ENCODE results near the gene RCBTB2. TPM values are rescaled to one million over a fixed set of nuclear protein-coding genes. Genes with fewer than 3 reads are reported as not detected.
"Not testable (repeated sequence)": the region's sequence is repeated elsewhere in the genome, so short reads cannot be mapped to it uniquely, and the experiment has no call there.

Gene RCBTB2
- total RNA-seq, 1 experiment from 2014 or later: 10.3 TPM

- in situ Hi-C loops (cut with HindIII; ENCODE audit: low sequenced_read_pairs): no loop called here
- DNase-seq (ENCODE audit: low spot score): no peak
Measured at GRCh38 chr13:48483575-48483974, 49.3 kb downstream of the RCBTB2 start.

GRCh38 chr13:48478391-48478790, 54.5 kb downstream of the RCBTB2 start:
- DNase-seq (ENCODE audit: low spot score): no peak
- in situ Hi-C loops (cut with HindIII; ENCODE audit: low sequenced_read_pairs): no loop called here

- no peak for DNase-seq (ENCODE audit: low spot score)
- in situ Hi-C loops (cut with HindIII; ENCODE audit: low sequenced_read_pairs): no loop called here
Measured at GRCh38 chr13:48477191-48477855, 55.6 kb downstream of the RCBTB2 start.

GRCh38 chr13:48476686-48477085, 56.2 kb downstream of the RCBTB2 start:
- in situ Hi-C loops (cut with HindIII; ENCODE audit: low sequenced_read_pairs): no loop called here
- DNase-seq (ENCODE audit: low spot score): peak; percentile 88

- peak; percentile 23 for DNase-seq (ENCODE audit: low spot score)
- in situ Hi-C loops (cut with HindIII; ENCODE audit: low sequenced_read_pairs): no loop called here
Measured at GRCh38 chr13:48476215-48476614, 56.7 kb downstream of the RCBTB2 start.

GRCh38 chr13:48475230-48475629, 57.6 kb downstream of the RCBTB2 start:
- in situ Hi-C loops (cut with HindIII; ENCODE audit: low sequenced_read_pairs): no loop called here
- DNase-seq (ENCODE audit: low spot score): no peak

GRCh38 chr13:48457578-48458242, 75.2 kb downstream of the RCBTB2 start:
- in situ Hi-C loops (cut with HindIII; ENCODE audit: low sequenced_read_pairs): no loop called here
- DNase-seq (ENCODE audit: low spot score): no peak

GRCh38 chr13:48456546-48456945, 76.3 kb downstream of the RCBTB2 start:
- DNase-seq (ENCODE audit: low spot score): no peak
- in situ Hi-C loops (cut with HindIII; ENCODE audit: low sequenced_read_pairs): no loop called here

- DNase-seq (ENCODE audit: low spot score); in situ Hi-C loops (cut with HindIII; ENCODE audit: low sequenced_read_pairs): not testable (repeated sequence)
Measured at GRCh38 chr13:48451196-48451595, 81.7 kb downstream of the RCBTB2 start.

GRCh38 chr13:48449656-48450055, 83.2 kb downstream of the RCBTB2 start:
- in situ Hi-C loops (cut with HindIII; ENCODE audit: low sequenced_read_pairs): no loop called here
- no peak for DNase-seq (ENCODE audit: low spot score)

- no peak for DNase-seq (ENCODE audit: low spot score)
- in situ Hi-C loops (cut with HindIII; ENCODE audit: low sequenced_read_pairs): no loop called here
Measured at GRCh38 chr13:48448959-48449614, 83.8 kb downstream of the RCBTB2 start.

GRCh38 chr13:48448285-48448958, 84.5 kb downstream of the RCBTB2 start:
- no peak for DNase-seq (ENCODE audit: low spot score)
- in situ Hi-C loops (cut with HindIII; ENCODE audit: low sequenced_read_pairs): no loop called here

- no peak for DNase-seq (ENCODE audit: low spot score)
- in situ Hi-C loops (cut with HindIII; ENCODE audit: low sequenced_read_pairs): no loop called here
Measured at GRCh38 chr13:48446464-48446863, 86.4 kb downstream of the RCBTB2 start.

GRCh38 chr13:48443442-48444208, 89.3 kb downstream of the RCBTB2 start:
- in situ Hi-C loops (cut with HindIII; ENCODE audit: low sequenced_read_pairs): no loop called here
- no peak for DNase-seq (ENCODE audit: low spot score)

Other genes starting within 250 kb of the RCBTB2 start
- gene RB1, start 229.3 kb downstream of the RCBTB2 start, total RNA-seq (2014; rRNA removed; shearing (Covaris generic)): 17.5 and 24.8 TPM in 2 replicates
- gene LPAR6, start 120.0 kb downstream of the RCBTB2 start, total RNA-seq (2014; rRNA removed; shearing (Covaris generic)): not detected in 2 replicates
- gene CYSLTR2, start 120.8 kb upstream of the RCBTB2 start, total RNA-seq (2014; rRNA removed; shearing (Covaris generic)): not detected in 2 replicates